ENCODE measurements around the gene MESP2. TPM values are rescaled to one million over a fixed set of nuclear protein-coding genes. Genes with fewer than 3 reads are reported as not detected.

MESP2 gene
- total RNA-seq, 1 experiment from 2014 or later, result 0.70 TPM

DNA sequence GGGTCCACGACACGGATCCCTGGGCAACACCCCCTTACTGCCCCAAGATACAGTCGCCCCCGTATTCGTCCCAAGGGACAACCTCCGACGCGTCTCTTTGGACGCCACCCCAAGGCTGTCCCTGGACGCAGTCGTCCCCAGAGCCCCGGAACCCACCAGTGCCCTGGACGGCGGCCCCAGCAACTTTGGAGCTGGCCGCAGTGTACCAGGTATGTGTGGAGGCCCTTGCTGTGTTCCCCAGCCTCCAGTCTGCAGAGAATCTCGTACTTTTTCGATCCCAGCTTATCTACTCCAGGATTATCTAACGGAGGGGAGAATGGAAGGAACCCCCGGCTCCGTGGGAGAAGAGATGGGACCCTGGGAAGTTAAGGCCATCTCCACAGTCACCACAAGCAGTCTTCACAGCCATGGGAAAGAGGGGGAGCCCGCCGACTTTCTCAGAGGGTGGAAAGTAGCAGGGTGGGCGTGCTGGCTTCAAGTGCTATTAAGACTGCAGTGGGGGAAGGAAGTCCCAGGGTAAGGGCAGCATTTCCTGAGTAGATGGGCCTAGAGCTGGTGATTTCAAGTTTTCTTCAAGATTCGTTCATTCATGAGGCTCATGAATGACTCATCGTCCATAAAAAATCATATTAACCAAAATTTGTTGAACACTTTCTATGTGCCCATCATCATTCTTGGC is 1.1 kb downstream of the MESP2 start:
- TF ChIP-seq, protein P1, sequence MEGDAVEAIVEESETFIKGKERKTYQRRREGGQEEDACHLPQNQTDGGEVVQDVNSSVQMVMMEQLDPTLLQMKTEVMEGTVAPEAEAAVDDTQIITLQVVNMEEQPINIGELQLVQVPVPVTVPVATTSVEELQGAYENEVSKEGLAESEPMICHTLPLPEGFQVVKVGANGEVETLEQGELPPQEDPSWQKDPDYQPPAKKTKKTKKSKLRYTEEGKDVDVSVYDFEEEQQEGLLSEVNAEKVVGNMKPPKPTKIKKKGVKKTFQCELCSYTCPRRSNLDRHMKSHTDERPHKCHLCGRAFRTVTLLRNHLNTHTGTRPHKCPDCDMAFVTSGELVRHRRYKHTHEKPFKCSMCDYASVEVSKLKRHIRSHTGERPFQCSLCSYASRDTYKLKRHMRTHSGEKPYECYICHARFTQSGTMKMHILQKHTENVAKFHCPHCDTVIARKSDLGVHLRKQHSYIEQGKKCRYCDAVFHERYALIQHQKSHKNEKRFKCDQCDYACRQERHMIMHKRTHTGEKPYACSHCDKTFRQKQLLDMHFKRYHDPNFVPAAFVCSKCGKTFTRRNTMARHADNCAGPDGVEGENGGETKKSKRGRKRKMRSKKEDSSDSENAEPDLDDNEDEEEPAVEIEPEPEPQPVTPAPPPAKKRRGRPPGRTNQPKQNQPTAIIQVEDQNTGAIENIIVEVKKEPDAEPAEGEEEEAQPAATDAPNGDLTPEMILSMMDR (IDR thresholded peaks at IDR 0.05; ENCODE audit: insufficient read depth in 1 of 2, low read depth in 1 of 2, low read length in 1 of 2, severe bottlenecking in 1 of 2, unreplicated experiment in 1 of 2), result no peak
- intact Hi-C loops (cut with micrococcal nuclease; ENCODE audit: unreplicated experiment), result no loop called here
- no peak for DNase-seq
- H3K9me3 ChIP-seq, result no peaks in the 10 kb centered on the region
- Mint-ChIP-seq H3K27ac (ENCODE audit: unreplicated experiment) (no peak overlapping the region), H3K4me1 (ENCODE audit: low read depth, unreplicated experiment) (peaks cover 10% of the 10 kb centered on the region), H3K9me3 (ENCODE audit: unreplicated experiment) (no peaks in the 10 kb centered on the region), H3K36me3 (ENCODE audit: insufficient read depth, unreplicated experiment) (no peaks in the 10 kb centered on the region), H3K27me3 (ENCODE audit: insufficient read depth, unreplicated experiment) (no peaks in the 10 kb centered on the region), H3K4me3 (ENCODE audit: unreplicated experiment) (no peak overlapping the region)
- peaks cover 34% of the 10 kb centered on the region for H3K4me1 ChIP-seq
- BruUV-seq (replicated peaks), result no TSS peak
- no peak overlapping the region for H3K4me3 ChIP-seq (ENCODE audit: low read depth, low read length)
- no peaks in the 10 kb centered on the region for H3K36me3 ChIP-seq (ENCODE audit: control insufficient read depth, insufficient read depth, low read length)
- H3K27me3 ChIP-seq (replicated peaks; ENCODE audit: control insufficient read depth, insufficient read depth, low read length), result no peaks in the 10 kb centered on the region
- POLR2A ChIA-PET, result no interaction called here
- CTCF ChIA-PET, result no interaction called here

DNA sequence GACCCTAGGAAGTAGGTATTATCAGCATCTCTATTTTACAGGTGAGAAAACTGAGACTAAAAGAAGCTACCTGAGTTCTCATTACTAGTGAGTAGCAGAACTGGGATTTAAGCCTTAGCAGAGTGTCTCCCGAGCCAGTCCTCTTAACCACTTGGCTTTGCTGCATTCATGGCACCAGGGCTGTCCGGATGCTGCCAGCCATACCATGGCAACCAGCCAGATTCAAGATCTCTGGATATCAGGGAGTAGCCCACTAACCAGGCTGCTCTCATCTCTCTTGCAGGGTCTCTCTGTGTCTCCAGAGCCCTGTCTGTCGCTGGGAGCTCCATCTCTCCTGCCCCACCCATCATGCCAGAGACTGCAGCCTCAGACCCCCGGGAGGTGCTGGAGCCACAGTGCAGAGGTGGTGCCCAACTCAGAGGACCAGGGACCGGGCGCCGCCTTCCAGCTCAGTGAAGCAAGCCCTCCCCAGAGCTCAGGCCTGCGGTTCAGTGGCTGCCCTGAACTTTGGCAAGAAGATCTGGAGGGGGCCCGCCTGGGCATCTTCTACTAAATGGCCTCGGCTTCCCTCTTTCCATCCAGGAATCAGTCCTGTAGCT is 1.7 kb downstream of the MESP2 start:
- no peak overlapping the region for H3K4me3 Mint-ChIP-seq (ENCODE audit: unreplicated experiment)
- H3K27ac Mint-ChIP-seq (ENCODE audit: unreplicated experiment), result no peak overlapping the region
- CTCF ChIA-PET, result no interaction called here
- no peak for DNase-seq
- H3K4me3 ChIP-seq (ENCODE audit: low read depth, low read length), result no peak overlapping the region
- H3K36me3 Mint-ChIP-seq (ENCODE audit: insufficient read depth, unreplicated experiment), result no peaks in the 10 kb centered on the region
- H3K4me1 Mint-ChIP-seq (ENCODE audit: low read depth, unreplicated experiment), result peaks cover 12% of the 10 kb centered on the region
- no peaks in the 10 kb centered on the region for H3K9me3 Mint-ChIP-seq (ENCODE audit: unreplicated experiment)
- intact Hi-C loops (cut with micrococcal nuclease; ENCODE audit: unreplicated experiment), result no loop called here
- peaks cover 41% of the 10 kb centered on the region for H3K4me1 ChIP-seq
- TF ChIP-seq, protein P1 (IDR thresholded peaks at IDR 0.05; ENCODE audit: insufficient read depth in 1 of 2, low read depth in 1 of 2, low read length in 1 of 2, severe bottlenecking in 1 of 2, unreplicated experiment in 1 of 2), result no peak
- no peaks in the 10 kb centered on the region for H3K27me3 Mint-ChIP-seq (ENCODE audit: insufficient read depth, unreplicated experiment)
- no peaks in the 10 kb centered on the region for H3K9me3 ChIP-seq
- BruUV-seq (replicated peaks), result no TSS peak
- POLR2A ChIA-PET, result no interaction called here
- H3K27me3 ChIP-seq (replicated peaks; ENCODE audit: control insufficient read depth, insufficient read depth, low read length), result no peaks in the 10 kb centered on the region
- no peaks in the 10 kb centered on the region for H3K36me3 ChIP-seq (ENCODE audit: control insufficient read depth, insufficient read depth, low read length)

DNA sequence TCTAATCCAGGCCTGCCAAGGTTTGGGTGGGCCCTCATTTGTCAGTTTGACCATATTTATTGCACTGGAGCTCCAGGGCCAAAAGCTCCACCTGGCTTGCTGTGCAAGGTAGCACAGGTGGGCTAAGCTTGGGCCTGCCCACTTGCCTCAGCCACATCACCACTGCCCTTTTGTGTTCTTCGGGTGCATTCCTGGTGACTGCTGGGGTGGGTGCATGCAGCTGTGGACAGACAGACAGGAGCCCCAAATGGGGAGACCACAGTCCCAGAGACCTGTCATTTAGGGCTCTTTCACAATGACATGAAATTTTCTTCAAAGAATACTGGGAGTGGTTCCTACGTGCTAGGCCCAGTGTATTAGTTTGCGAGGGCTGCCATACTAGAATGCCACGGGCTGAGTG is 2.7 kb downstream of the MESP2 start:
- Mint-ChIP-seq H3K36me3 (ENCODE audit: insufficient read depth, unreplicated experiment) (no peaks in the 10 kb centered on the region), H3K4me1 (ENCODE audit: low read depth, unreplicated experiment) (peaks cover 17% of the 10 kb centered on the region), H3K4me3 (ENCODE audit: unreplicated experiment) (no peak overlapping the region), H3K27me3 (ENCODE audit: insufficient read depth, unreplicated experiment) (no peaks in the 10 kb centered on the region), H3K9me3 (ENCODE audit: unreplicated experiment) (no peaks in the 10 kb centered on the region), H3K27ac (ENCODE audit: unreplicated experiment) (no peak overlapping the region)
- peaks cover 51% of the 10 kb centered on the region for H3K4me1 ChIP-seq
- intact Hi-C loops (cut with micrococcal nuclease; ENCODE audit: unreplicated experiment), result no loop called here
- BruUV-seq (replicated peaks), result no TSS peak
- no peaks in the 10 kb centered on the region for H3K9me3 ChIP-seq
- ChIA-PET POLR2A (no interaction called here), CTCF (interaction anchor here (0.7 kb wide), 1 partner anchor 82 kb away, joined by 3 read pairs; no protein-coding TSS in a partner anchor)
- H3K4me3 ChIP-seq (ENCODE audit: low read depth, low read length), result no peak overlapping the region
- H3K36me3 ChIP-seq (ENCODE audit: control insufficient read depth, insufficient read depth, low read length), result no peaks in the 10 kb centered on the region; the same call in 1 of the 2 replicates
- no peaks in the 10 kb centered on the region for H3K27me3 ChIP-seq (replicated peaks; ENCODE audit: control insufficient read depth, insufficient read depth, low read length)
- DNase-seq, result no peak
- TF ChIP-seq, protein P1 (IDR thresholded peaks at IDR 0.05; ENCODE audit: insufficient read depth in 1 of 2, low read depth in 1 of 2, low read length in 1 of 2, severe bottlenecking in 1 of 2, unreplicated experiment in 1 of 2), result no peak

All from Caco-2 (cell line).